Hematopoietic multipotent progenitor cell treated with erythropoietin and hydrocortisone succinate and interleukin-3 and kit ligand, for 4 days (in vitro differentiated cells): ENCODE data around the gene GUCY2C.
A peak's percentile ranks its signal among the peaks of the same experiment; 100 is the strongest.
"Not testable (repeated sequence)": the region's sequence is repeated elsewhere in the genome, so short reads cannot be mapped to it uniquely, and the experiment has no call there.

Source experiments
- DNase-seq: peaks from one replicate; pipeline ENCODE4 v3.0.0-alpha.2; 2015

Gene GUCY2C

GRCh38 chr12:14696265-14696741 is at the start of gene GUCY2C:
Gene GUCY2C, minus strand, starts transcription at chr12:14696599. Its CDS starts 151 bp downstream, at chr12:14696448.
- no peak for DNase-seq

GRCh38 chr12:14743061-14743460 is 46.7 kb upstream of the GUCY2C start:
- no peak for DNase-seq

- no peak for DNase-seq
Measured at GRCh38 chr12:14741942-14742341, 45.5 kb upstream of the GUCY2C start.

GRCh38 chr12:14741153-14741552 is 44.8 kb upstream of the GUCY2C start:
- DNase-seq = no peak

- DNase-seq = not testable (repeated sequence)
Measured at GRCh38 chr12:14736441-14736840, 40.0 kb upstream of the GUCY2C start.

GRCh38 chr12:14731821-14732220 is 35.4 kb upstream of the GUCY2C start:
- no peak for DNase-seq

GRCh38 chr12:14729586-14729985 is 33.2 kb upstream of the GUCY2C start:
- DNase-seq = no peak

GRCh38 chr12:14723763-14724162 is 27.4 kb upstream of the GUCY2C start:
- peak; percentile 81 for DNase-seq

- DNase-seq = peak; percentile 77
Measured at GRCh38 chr12:14716848-14717444, 20.5 kb upstream of the GUCY2C start.

- no peak for DNase-seq
Measured at GRCh38 chr12:14714437-14714836, 18.0 kb upstream of the GUCY2C start.

GRCh38 chr12:14710632-14711320 is 14.4 kb upstream of the GUCY2C start:
- DNase-seq = peak; percentile 13

- peak; percentile 59 for DNase-seq
Measured at GRCh38 chr12:14701809-14702568, 5.6 kb upstream of the GUCY2C start.

GRCh38 chr12:14700935-14701334 is 4.5 kb upstream of the GUCY2C start:
- no peak for DNase-seq

GRCh38 chr12:14699923-14700322 is 3.5 kb upstream of the GUCY2C start:
- no peak for DNase-seq

- no peak for DNase-seq
Measured at GRCh38 chr12:14698555-14698954, 2.2 kb upstream of the GUCY2C start.

GRCh38 chr12:14695715-14696141 is 671 bp downstream of the GUCY2C start:
- DNase-seq = no peak

GRCh38 chr12:14694970-14695369 is 1.4 kb downstream of the GUCY2C start:
- no peak for DNase-seq

- no peak for DNase-seq
Measured at GRCh38 chr12:14694145-14694714, 2.2 kb downstream of the GUCY2C start.

GRCh38 chr12:14693116-14693515 is 3.3 kb downstream of the GUCY2C start:
- no peak for DNase-seq

- DNase-seq = peak; percentile 90
Measured at GRCh38 chr12:14691560-14691959, 4.8 kb downstream of the GUCY2C start.

- DNase-seq = no peak
Measured at GRCh38 chr12:14689996-14690395, 6.4 kb downstream of the GUCY2C start.

- no peak for DNase-seq
Measured at GRCh38 chr12:14689144-14689543, 7.3 kb downstream of the GUCY2C start.

- not testable (repeated sequence) for DNase-seq
Measured at GRCh38 chr12:14682231-14682630, 14.2 kb downstream of the GUCY2C start.
